Germinal center (tissue), 1 donor: ENCODE results near the gene GEMIN7.
"Not testable (repeated sequence)": the region's sequence is repeated elsewhere in the genome, so short reads cannot be mapped to it uniquely, and the experiment has no call there.

Experiments used
- DNase-seq: peaks from one replicate; pipeline ENCODE4 v3.0.0; 2012; ENCODE audit warnings: mixed read lengths, low spot score

Gene GEMIN7

DNA sequence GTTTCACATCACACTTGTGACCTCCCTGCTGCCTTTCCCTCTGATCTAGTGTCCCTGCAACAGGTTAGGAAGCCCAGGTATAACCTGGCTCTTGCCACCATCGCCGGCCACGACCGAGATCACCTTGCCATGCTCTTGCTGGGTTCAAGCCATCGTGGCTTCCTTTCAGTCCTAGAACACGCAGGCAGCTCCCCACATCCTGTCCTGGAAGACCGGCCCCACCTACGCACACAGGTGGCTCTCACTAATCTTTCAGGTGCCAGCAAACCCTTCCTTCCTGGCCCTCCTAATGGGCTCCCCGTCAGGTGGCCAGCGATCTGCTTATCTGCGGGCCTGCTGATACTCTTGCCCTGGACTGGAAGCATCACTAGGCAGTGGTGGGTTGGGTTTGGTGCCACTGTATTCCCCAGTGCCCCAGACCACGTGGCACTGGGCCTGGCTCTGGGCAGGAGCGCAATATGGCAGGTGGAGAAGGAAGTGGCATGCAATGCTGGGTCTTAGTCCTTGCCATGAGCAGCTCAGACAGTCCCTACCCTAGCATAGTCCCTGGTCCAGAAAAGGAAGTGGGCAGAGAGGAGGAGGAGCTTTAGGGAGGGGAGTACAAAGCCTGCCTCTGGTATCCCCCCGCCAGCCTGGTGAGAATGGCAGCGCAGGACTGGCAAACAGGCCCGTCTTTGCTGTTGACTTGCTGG lies 25.7 kb downstream of the GEMIN7 start:
- DNase-seq: no peak

DNA sequence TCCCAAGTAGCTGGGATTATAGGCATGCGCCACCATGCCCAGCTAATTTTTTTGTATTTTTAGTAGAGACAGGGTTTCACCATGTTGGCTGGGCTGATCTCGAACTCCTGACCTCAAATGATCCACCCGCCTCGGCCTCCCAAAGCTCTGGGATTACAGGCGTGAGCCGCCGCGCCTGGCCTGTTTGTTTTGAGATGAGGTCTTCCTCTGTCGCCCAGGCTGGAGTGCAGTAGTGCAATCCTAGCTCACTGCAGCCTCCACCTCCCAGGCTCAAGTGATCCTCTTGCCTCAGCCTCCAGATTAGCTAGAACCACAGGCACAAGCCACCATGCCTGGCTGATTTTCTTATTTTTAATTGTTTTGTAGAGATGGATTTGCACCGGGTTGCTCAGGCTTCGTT lies 27.3 kb downstream of the GEMIN7 start:
- not testable (repeated sequence) for DNase-seq

DNA sequence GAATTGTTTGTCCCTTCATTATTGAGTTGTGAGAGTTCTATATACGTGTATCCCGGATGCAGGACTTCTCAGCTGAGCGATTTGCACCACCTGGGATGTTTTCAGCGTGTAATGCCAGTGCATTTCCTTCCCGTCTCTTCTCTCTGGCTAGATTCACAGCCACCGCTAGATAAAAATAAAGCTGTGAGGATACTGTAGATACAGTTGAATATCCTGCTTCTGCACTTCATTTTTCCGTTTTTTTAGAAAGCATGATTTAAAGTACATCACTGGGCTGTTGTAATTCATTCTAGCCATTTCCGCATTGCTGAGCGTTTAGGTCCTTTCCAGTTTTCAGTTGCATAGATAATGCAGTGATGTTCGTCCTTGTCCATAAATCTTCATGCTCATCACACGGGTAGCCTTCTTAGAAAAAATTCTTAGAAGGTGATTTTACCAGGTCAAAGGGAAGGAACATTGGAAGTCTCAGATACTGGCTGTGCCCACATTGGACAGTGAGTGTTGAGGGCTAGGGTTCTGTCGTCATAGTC lies 28.6 kb downstream of the GEMIN7 start:
- DNase-seq: no peak

DNA sequence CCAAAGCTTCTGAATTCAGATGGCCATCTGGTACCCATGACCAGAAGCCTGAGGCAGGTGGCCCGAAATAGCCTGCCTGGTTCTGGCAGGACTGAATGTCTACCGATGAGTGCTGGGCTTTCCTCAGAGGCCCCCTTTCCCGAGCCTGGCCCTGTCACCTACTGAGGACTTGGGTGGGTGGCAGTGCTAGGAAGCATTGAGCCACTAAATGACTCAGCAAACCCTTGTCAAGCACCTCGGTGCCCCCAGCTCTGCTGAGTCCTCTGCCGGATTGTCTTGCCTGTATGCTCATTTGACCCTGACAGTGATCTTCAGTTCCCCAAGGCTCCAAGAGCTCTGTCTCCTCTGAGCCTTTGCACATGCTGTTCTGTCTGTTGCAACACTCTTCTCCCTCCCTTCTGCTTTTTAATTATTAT lies 31.8 kb downstream of the GEMIN7 start:
- DNase-seq: no peak

DNA sequence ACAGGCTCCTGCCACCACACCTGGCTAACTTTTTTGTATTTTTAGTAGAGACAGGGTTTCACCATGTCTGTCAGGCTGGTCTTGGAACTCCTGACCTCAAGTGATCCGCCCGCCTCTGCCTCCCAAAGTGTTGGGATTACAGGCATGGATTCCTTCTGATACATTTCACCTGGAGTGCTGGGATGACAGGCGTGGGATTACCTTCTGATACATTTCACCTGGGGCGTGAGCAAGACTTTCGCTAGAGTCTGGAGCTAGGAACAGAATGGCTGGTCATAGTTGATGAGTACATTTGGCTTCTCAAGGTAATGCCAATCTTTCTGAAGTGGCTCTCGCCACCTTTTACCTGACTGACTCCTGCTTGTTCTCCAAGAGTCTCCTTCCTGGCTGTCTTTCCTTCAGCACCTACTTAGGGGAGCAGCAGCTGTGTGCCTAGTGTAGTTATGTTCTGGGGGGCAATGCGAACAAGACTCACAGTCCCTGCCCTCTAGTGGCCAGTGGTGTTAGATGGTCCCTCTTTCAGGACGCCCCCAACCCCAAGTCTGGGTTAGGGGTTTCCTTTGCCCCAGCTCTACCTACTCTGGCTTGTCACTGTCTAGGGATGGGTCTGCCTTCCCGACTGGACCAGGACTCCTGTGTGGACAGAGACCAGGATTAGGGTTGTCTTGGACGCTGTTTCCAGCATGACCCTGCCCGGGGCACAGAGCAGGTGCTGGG lies 33.2 kb downstream of the GEMIN7 start:
- DNase-seq: no peak

DNA sequence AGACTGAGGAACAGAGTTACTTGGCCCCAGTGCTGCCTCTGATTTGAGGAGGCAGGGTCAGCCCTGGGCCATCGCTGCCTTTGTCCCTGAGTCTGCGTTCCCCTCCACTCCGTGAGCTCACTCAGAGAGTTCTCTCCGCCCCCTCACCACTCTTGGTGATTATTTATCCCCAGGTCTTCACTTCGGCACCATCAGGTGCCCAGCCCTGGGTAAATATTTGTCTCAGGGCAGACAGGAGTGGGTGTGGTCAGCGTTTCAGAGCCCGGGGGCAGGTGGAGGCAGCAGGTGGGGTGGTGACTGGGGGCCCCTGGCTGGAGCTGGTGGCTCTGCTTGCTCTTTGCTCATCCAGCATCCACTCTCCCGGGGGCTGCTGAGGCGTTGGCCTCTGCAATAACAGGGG lies 34.6 kb downstream of the GEMIN7 start:
- no peak for DNase-seq

DNA sequence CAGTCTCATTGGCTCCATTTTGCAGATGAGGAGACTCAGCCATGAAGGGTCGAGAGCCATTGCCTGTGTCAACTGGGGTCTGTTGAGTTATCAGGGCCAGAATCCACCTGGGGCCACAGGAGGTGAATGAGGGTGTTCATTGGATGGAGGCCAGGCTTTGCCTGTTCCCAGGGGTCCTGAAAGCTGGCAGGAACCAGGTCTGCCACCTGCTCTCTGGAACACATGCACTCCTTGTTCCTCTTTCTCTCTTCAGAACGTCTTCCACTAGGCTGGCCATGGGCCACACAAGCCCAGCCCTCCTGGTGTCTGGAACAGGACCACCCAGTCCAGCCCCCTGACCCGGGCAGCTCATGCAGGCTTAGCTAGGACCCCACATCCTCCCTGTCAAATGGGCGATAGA lies 35.1 kb downstream of the GEMIN7 start:
- DNase-seq: no peak

DNA sequence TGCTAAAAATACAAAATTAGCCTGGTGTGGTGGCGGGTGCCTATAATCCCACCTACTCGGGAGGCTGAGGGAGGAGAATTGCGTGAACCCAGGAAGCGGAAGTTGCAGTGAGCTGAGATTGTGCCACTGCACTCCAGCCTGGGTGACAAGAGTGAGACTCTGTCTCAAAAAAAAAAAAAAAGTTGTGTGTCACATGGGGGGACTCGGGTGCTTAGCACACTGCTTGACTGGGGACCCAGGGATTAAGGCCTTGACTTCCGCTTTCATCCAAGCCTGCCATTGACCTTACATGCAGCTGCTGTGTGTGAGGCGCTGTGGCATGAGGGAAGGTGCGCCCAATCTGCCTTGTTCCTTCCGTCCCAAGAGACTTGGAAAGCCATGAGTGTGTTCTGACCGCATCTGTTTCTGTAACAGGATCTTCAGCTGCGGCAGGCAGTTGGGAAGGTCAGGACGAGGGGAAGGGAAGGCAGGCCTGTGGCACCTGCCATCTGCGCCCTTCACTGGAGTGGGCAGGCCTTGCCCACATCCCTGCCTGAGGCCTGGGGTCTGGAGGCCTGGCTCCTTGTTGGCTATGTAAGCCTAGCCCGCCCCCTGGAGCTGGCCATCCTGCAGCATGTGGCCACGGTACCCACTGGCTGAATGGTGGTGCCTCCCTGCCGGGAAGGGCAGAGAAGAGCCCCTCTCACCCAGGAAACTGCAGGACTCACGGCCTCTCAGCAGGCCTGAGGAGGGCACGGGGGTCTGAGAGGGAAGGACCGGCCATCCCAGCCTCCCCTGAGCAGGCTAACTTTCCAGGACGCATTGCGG lies 37.0 kb downstream of the GEMIN7 start:
- no peak for DNase-seq

DNA sequence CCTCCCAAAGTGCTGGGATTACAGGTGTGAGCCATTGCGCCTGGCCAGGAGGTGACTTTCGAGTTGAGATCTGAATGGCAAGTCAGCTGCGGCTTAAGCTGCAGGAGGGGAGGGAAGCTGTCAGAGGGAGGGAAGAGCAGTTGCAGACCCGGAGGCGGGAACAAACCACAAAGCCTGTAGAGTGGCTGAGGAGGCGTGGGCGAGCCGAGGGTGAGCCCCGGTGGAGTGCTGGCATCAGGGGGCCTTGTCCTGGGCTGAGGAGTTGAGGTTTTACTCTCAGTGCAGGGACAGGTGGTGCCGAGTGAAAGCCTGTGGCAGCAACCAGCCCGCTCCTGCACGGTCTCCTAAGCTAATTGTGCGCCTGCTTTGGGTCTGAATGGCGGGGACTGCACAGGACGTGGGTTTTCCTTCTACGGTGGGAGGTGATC lies 38.1 kb downstream of the GEMIN7 start:
- no peak for DNase-seq

DNA sequence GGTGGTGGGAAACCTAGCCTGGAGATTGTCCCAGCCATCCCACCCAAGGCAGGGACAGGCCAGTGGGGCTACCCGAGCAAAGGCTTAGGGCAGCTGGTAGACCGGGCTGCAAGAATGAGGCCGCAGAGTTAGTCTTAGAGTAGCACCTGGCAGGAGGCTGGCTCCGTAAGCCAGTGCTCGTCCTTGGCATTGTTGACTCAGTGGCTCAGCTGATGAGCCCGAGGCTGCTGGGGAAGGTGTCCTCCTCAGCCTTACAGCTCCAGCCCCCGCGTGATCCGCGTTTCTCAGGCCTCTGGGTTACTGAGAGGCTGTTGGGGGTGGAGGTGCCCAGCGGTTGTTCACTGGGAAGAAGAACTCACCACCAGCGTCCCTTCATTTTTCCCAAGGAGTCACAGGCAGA lies 38.6 kb downstream of the GEMIN7 start:
- no peak for DNase-seq

DNA sequence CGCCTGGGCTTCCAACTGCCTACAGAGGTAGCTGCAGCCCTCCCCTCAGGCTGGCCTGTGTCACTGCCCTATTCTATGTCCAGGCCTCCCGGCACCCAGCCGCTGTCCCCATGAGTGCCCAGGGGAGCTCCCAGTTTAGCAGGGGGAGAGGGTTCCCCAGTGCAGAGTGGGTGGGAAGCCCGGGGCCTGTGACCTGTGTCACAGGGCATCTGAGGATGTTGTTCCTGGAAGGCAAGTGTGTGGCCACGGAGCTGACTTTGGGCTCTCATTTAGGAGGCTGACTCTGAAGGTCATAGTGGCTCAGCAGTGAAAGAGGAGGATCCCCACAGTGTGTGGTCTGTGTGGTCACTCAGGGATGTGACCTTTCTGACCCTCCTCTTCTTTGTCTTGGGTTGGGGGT lies 39.0 kb downstream of the GEMIN7 start:
- no peak for DNase-seq

DNA sequence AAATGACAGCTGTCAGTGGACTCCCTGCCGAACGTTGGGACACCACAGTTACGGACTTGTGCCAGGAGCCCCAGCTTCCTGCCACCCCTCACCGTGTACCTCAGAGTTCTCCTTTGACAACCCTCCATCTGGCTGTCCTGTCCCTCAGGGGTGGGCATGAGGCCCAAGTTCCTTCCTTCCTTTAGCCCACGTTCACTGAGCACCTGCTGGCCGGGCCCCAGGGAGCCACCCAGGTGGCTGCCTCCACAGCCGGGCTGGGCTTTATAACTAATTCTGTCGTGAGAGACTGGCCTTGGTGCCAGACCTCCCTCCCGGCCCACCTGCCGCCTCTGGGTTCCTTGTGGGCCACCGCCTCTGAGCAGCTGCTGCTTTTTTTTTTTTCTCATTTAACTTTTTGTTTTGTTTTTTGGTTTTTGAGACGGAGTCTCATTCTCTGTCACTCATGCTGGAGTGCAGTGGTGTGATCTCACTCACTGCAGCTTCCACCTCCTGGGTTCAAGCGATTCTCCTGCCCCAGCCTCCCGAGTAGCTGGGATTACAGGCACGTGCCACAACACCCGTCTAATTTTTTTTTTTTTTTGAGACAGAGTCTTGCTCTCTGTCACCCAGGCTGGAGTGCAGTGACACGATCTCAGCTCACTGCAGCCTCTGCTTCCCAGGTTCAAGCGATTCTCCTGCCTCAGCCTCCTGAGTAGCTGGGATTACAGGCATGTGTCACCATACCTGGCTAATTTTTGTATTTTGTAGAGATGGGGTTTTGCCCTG lies 39.7 kb downstream of the GEMIN7 start:
- DNase-seq: peak; percentile 57

DNA sequence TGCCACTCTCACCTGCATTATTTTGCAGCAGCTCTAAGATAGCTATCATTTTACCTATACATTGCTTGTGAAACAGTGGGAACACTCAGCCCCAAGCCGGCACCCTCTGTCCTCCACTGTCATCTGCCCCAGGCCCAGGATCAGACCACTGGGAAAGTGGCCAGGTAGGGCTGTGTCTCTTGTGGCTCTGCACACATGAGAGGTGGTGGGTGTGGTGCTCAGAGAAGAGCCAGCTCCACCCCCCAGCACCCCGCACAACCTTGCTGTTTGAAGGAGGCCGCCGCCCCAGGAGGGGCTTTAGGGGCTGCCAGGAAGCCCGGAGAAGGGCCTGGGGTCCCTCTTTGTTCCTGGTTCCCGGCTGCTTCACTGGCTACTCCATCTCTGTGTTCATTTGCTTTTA lies 40.5 kb downstream of the GEMIN7 start:
- no peak for DNase-seq

DNA sequence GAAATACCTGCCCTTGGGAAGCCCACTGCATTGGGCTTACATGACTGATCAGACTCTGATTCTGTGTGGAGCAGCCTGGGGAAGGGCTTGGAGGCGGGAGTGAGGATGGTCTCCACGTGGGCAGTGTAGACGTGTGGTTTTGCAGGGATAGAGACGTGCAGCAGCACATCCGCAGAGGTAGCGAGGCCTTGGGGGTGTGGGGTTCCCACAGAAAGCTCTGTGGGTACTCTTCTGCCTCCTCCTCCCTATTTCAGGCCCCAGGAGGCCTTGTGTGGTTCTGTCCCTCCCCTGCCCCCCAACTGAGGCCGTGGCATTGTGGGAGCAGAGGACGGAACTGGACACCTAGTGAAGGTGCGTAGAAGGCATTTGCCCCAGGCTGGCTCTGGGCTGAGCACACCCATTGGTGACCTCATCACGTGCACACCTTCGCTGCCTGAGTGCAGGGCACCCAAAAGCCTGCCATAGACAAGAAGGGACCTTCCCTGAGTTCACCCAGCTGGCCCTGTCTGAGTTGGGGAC lies 42.8 kb downstream of the GEMIN7 start:
- no peak for DNase-seq

DNA sequence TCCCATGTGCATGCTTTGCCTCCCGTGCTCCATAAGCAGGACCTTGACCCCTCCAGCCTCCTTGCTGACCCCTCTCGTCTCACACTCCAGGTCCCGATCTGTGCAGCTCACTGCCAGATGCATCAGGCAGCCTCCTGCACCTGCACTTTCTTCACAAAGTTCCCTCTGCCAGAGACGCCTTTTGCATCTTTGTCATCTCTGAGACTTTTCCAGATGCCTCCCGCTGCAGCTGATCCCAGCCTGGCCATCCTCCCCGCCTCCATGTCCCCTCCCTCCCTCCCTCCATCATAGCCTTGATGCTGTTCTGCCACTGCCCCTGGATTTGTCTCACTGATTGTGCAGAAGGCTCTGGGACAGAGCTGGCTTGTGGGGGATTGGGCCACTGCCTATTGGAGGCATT lies 43.8 kb downstream of the GEMIN7 start:
- no peak for DNase-seq

DNA sequence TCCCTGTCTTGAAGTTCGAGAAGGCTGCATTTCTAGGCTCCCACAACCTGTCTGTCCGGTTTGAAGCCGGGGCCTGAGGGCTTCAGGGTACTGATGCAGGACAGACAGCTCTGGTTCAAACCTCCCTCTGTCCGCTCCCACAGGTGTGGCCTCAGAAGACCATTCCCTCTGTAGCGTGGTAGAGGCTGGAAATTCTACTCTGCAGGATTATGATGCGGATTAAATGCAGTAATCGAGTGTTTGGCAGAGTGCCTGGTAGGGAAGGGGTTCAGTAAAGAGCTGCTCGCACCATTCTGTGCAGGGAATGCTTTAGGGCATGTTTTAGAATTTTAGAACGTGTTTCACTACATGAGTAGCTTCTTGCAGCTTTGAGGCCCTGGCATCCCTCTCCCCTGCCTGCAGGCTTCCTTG lies 44.4 kb downstream of the GEMIN7 start:
- DNase-seq: no peak

DNA sequence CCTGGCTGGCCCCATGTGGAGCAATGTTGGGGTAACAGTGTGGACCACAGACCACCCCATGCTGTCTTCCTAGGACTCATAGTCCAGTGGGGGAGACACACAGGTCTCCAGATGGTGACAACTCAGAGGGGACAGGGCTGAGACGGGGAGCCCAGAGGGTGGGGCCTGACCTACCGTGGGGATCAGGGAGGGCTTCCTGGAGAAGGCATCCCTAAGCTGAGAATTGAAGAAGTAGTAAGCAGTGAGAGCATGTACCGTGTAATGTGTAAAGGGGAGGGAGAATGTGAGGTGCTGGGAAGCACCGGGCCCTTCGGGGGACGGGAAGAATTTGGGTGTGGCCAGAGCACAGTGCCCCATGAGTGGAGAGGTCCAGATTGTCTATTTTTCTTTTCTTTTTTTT lies 45.0 kb downstream of the GEMIN7 start:
- DNase-seq: no peak

DNA sequence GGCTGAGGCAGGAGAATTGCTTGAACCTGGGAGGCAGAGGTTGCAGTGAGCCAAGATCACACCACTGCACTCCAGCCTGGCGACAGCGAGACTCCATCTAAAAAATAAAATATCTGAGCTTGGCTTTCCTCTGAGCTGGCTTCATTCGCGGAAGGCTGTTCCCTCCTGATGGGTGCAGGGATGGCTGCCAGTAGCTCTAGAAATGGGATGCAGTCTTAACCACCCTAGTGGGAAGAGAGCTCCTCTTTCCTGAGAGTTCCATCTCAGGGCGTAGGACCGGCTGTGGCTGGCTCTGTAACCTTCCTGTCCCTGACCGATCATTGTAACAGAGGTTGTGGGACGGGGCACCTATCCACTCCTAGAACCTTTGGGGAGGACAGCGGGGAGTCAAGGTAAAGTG lies 46.3 kb downstream of the GEMIN7 start:
- DNase-seq: no peak

DNA sequence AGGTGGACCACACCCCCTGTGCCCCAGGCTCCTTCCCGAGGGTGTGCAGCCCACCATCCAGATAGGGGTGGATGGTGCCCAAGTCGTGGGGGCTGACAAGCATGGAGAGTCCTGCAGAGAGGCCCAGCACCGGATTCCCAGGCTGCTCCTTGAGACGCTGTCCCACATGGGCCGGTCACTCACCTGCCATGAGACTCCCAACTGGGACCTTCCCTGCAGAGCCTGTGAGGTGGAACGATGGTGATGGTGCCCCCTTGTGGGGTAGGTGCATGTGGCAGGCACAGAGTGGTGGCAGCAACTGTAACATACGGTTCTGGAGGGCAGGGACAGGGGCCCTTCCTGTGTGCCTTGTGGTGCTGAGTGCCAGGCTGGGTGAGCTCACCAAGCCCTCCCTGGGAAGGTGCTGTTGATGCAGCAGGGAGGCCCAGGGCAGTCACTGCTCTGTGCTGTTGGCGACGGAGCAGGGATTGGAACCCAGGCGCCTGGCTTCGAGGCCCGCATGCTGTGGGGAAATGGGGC lies 47.0 kb downstream of the GEMIN7 start:
- peak; percentile 66 for DNase-seq

DNA sequence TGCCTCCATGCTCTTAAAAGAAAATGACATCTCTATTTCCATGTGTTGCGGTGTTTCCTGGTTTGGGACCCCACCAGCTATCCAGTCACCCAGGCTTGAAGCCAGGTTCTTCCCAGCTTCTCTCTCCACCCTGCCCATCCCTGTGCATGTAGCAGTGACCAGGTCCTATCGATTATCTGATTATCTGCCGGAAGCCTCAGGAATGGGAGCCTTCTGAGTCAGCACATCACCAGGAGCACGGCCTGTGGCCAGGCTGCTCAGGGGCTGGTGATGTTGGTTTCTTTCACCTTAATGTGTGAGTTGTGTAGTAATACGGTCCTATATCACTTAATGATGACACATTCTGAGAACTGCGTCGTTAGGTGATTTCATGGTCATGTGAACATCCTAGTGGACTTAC lies 47.6 kb downstream of the GEMIN7 start:
- DNase-seq: no peak

DNA sequence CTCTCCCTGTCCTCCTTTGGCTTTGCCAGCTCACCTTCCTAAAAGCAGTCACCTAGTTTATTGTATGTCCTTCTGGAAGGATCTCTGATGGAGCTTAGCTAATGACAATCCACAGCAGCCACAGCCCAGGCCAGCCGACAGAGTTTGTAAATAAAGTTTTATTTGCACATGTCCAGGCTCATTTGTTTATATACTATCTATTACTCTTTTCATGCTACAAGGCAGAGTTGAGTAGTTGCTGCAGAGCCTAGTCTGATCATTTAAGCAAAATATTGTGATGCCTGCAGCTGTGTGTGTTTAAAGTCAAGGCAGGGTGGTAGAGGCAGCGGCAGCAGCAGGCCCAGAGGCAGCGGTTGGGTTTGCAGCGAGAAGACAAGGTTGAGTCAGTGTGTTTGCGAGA lies 49.1 kb downstream of the GEMIN7 start:
- DNase-seq: no peak

DNA sequence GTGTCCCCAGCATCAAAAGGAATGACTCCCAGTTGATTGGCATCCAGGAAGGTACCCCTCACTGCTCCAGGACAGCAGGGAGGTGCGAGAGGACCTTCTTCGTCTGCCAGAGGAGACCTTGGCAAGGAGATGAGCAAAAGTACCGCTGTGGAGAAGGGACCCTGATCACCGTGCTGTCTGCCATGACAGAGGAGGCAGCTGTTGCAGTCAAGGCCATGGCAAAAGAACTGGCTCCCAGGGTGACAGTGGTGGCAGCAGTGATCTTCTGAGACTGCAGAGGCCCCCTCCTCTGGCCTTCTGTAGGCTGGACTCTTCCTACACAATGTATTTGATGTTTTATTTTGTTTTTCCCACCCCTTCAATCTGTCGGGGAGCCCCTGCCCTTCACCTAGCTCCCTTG lies 49.7 kb downstream of the GEMIN7 start:
- no peak for DNase-seq
